GM19043 (cell line): ENCODE measurements around the gene HOXD3.

Source experiments
- ATAC-seq: cut with Tn5 transposase; IDR thresholded peaks from one replicate; pipeline ENCODE4 v1.9.1; 2021; ENCODE audit warnings: low read depth; ENCODE audit not compliant: unreplicated experiment

Gene HOXD3

GRCh38 chr2:176161825-176162626 is 4.9 kb downstream of the HOXD3 start:
- no peak for ATAC-seq

DNA sequence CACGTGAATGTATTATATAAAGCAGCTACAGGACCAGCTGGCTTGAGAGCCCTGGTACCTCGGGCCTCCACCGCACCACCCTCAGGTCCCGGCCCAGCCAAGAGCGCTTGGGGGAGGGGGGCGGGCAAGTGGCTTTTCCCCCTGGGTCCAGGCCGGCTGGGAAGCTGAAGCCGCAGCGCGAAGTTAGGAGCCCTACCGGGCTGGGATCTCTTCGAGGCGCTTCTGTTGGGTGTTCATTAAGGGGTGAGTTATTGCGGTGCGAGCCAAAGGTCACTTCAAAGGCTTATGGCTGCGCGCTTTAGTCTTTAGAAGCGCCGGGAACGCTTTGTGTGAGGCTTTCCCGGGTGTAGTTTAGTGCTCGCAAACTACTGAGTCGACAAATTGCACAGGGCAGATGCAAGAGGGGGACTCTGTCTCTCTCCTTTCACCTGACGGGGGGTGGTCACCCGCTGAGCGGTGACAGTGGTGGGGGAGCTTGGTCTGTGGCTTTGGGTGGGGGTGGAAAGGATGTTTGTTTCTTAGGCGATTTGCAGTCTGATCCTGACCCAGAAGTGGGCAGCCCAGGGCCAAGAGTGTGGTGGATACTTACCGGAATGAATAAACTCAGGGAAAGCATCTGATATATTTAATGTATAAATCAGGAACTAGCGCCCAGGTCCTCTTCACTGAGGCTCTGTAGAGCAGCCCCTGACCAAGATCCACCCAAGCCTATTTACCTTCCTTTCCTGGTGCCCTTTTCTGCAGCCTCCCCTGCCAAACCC is 6.0 kb downstream of the HOXD3 start:
- no peak for ATAC-seq

GRCh38 chr2:176163672-176164056 is 6.6 kb downstream of the HOXD3 start:
- ATAC-seq, result no peak

DNA sequence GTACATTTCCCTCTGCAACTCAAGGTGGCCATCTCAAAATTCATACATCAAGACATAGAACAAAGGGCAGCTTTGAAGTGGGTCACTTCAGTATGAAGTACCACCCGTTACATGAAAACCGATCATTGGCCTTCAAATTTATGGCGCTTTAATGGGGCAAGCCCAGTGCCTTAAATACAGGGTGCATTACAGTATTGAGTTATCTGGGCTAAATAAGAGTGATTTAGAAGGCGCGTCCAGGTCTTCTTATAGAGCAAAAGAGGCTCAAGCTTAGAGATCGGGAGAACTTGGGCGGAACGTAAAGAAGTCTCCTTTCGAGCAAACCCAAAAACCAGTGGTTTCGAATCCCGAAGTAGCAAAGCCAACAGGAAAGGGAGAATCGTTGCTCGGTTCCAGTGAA is 7.1 kb downstream of the HOXD3 start:
- no peak for ATAC-seq

DNA sequence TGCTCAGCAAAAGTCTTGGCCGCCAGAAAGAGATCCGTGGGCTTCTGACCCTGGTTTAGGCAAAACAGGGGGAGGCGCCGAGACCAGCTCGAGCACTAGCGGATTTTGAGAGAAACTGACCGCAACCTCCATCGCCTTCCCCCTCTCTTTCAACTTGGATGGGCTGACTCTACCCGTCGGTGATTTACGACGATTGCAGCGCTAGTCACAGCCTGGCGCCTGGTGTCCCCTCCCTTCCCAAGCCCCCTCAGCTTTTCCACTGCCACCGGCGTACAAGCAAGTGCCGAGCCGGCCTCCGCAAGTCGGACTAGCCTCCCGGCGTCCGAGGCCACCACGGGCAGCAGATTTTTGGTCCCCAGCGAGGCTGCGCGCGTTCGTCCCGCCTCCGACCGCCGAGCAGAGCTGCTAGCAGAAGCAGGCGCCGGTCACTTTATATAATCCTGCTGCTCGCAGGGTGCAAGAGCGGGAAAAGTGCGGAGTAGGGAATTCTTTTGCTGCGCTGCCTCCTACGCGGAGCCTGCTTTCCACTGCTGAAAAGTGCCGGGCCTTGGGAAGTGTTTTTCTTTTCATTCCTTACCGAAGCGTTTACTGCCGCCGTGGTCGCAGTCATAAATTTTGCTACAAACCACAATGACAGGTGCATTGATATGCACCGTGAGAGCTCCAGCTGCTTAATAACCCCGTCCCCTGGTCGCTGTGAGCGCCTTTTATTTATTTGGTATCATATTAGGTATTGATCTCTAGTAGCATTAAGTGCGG is 7.7 kb downstream of the HOXD3 start:
- ATAC-seq, result no peak

DNA sequence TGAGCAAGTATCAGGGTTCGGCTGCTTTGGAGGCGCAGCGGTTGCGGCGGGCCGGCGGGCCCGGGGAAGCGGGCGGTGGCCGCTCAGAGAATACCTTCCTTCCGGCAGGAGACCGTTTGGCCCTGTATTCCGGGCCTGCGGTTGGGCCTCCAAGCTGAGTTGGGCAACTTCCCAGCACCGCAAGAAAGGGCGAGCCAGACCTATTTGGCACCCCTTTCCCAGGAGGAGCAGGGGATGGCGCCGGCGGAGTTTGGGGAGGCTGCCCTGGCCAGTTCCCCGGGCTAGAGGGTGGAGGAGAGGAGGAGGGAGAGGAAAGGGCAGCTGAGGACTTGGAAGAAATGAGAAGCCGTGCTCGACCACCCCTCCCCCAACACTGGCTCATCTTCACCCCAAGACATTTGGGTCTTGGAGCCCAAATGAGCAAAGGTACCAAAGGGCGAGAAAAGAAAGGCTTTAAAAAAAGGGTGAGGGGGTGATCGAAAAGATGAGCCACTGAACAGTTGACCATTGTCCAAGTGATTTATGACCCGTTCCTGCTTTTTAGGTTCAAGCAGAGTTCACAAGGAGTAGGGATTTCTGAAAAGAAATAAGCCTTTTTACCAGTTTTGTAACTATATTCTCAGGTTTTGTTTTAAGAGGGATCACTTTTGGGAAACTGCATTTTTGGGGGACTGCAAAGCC is 8.4 kb downstream of the HOXD3 start:
- ATAC-seq, result no peak

DNA sequence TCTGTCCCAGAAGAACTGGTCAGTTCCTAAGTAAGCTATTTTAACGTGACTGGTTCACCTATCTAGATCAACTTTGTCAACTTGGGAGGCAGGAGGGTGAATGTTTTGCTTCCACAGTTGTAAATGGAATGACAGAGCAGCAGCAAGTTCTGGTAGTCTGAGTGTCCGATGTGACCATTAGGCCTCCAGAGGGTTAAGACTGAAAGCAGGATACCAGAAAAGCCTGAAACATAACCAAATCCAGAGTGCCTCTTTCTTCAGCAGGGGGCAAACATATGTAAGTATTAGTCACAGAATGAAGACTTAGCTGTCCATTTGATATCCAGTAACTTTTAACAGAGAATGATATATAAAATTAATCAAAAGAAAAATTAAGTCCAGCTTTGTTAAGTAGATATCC is 9.2 kb downstream of the HOXD3 start:
- no peak for ATAC-seq

- ATAC-seq, result no peak
Observed at GRCh38 chr2:176167398-176167797, 10.3 kb downstream of the HOXD3 start.

- no peak for ATAC-seq
Observed at GRCh38 chr2:176169181-176169580, 12.1 kb downstream of the HOXD3 start.

- ATAC-seq, result no peak
Observed at GRCh38 chr2:176169711-176170110, 12.6 kb downstream of the HOXD3 start.

- ATAC-seq, result no peak
Observed at GRCh38 chr2:176170602-176171305, 13.6 kb downstream of the HOXD3 start.

- ATAC-seq, result no peak
Observed at GRCh38 chr2:176171351-176172006, 14.4 kb downstream of the HOXD3 start.

DNA sequence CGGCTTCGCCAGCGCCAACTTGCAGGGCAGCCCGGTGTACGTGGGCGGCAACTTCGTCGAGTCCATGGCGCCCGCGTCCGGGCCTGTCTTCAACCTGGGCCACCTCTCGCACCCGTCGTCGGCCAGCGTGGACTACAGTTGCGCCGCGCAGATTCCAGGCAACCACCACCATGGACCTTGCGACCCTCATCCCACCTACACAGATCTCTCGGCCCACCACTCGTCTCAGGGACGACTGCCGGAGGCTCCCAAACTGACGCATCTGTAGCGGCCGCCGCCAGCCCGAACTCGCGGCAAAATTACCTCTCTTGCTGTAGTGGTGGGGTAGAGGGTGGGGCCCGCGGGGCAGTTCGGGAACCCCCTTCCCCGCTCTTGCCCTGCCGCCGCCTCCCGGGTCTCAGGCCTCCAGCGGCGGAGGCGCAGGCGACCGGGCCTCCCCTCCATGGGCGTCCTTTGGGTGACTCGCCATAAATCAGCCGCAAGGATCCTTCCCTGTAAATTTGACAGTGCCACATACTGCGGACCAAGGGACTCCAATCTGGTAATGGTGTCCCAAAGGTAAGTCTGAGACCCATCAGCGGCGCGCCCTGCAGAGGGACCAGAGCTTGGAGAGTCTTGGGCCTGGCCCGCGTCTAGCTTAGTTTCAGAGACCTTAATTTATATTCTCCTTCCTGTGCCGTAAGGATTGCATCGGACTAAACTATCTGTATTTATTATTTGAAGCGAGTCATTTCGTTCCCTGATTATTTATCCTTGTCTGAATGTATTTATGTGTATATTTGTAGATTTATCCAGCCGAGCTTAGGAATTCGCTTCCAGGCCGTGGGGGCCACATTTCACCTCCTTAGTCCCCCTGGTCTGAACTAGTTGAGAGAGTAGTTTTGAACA is 15.1 kb downstream of the HOXD3 start:
- ATAC-seq, result no peak

DNA sequence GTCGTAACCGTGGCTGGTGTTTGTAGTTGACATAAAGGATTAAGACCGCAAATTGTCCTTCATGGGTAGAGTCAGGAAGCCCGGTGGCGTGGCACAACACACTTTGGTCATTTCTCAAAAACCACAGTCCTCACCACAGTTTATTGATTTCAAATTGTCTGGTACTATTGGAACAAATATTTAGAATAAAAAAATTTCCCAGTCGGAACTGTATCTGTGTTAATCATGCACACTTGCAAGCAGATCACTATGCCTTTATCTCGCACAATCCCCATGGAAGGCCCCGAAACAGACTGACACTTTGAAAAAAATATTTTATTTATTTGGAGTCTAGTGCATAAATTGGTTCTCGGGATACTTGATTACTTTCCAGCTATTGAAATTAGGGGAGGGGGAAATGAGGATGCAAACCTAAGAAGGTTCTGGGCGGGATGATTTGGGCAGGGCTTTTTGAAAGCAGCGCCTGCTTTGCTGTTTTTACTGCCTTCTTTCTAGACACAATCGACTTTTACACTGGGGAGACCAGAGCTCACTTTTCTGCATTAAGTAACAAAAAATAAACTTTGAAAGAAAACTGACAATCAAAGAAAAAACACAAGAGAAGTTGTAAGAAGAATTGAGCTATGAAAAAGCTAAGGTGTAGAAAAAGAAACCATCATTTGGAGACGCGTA is 15.9 kb downstream of the HOXD3 start:
- ATAC-seq, result no peak

GRCh38 chr2:176173567-176174381 is 16.7 kb downstream of the HOXD3 start:
- ATAC-seq, result no peak

DNA sequence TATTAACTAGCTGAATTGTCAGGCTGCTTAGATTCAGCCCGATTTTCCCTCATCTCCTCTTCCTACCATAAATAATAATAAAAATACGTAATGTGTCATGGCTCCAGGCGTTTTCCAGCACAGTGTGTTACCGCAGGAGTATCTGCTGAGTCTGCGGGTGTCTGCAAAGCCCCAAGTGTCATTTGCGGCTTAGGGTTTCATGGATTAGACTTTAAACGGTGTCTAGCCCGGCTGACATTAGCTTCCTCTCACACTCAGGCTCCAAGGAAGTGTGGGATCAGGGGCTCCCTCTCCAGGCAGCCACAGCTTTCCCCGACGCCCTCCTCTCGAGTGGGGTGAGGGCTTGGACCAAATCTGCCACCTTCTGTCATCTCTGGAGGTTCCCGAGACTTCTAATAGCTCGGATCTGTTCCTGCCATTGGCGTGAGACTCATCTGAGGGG is 17.3 kb downstream of the HOXD3 start:
- ATAC-seq, result no peak
